GM21737 (cell line): Measurements from ENCODE around the gene ITPRIP.

Experiments
- ATAC-seq: cut with Tn5 transposase; IDR thresholded peaks from one replicate; pipeline ENCODE4 v1.9.1; 2021; ENCODE audit warnings: mild to moderate bottlenecking, moderate library complexity; ENCODE audit not compliant: unreplicated experiment

Gene ITPRIP

DNA sequence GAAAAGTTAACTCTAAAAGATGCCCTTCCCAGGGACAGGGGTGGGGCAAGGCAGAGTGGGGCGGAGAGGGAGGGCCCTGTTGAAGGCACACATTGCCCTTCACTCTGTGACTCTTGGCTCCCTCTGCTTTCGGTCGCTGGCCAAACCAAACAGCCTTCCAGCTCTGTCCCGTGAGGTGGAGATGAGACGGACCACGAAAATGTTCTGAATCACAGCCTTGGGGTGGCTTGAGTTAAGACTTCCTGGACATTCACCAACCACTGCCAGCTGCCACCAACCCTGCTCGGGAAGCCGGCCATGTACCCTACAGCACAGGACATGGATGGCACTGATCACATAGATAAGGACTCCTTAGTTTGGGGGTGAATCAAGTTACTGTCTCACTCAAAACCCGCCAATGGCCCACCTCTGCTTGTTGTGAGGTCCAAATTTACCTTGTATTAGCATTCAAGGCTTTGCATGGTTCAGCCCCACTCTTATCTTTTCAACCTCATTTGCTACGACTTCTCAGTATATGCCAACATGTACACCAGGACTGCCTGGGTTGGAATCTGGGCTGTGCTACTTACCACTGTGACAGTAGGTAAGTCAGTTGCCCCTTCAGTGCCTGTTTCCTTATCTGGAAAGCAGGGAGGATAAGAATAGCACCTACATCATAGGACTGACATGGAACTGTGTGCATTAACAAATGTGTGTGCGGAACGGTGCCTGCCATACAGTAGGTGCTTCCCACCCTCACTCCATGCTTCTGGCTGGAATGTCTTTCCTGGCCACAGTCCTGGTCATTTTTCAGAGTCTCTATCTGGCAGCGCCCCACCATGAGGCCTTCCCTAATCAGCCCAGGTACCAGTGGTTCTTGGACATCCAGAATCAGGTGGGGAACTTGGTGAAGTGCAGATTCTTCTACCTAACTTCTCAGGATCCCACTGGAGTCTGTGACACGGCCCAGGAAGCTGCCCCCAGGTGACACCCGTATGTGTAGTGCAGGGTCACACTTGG is 28.0 kb downstream of the ITPRIP start:
- ATAC-seq, result no peak

DNA sequence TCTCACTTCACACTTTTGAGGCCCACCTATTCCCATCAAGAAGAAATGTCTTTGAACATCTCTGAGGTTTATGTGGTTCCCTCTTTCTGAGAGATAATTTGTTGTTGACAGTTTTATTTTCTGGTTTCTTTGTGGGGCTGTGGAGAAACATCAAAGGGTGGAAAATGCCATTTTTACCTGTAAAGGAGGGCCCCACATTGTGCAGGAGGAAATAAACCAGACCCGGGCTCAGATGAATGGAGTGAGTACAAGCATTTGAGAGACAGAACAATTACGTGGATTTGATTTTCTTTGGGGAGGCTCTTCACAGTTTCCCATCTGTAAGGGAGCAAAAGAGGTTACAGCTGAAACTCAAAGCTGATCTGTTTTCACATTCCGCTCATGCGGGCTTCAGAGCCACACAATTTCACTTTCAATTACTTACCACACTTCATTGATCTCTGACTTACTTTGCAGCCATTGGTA is 29.8 kb downstream of the ITPRIP start:
- ATAC-seq, result peak; percentile 66

GRCh38 chr10:104307576-104308438 is 30.5 kb downstream of the ITPRIP start:
- ATAC-seq, result no peak

- no peak for ATAC-seq
These were observed 31.4 kb downstream of the ITPRIP start for GRCh38 chr10:104306897-104307296.

GRCh38 chr10:104304927-104305326 is 33.3 kb downstream of the ITPRIP start:
- no peak for ATAC-seq

DNA sequence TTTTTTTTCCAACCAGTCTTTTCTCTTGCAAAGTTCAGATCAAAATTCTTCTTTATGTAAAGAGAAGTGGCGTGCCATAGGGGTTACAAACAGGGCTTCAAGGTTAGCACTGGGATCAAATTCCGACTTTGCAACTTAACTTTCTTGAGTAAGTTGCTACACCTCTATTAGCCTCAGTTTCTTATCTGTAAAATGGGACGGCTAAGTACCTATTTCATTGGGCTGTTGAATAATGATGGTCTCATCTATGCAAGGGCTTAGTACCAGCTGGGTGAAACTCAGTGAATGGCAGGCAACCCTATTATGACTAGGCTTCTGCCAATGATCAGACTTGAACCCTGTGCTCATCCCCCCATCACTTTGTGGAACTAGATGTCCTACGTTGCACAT is 33.9 kb downstream of the ITPRIP start:
- ATAC-seq, result no peak

DNA sequence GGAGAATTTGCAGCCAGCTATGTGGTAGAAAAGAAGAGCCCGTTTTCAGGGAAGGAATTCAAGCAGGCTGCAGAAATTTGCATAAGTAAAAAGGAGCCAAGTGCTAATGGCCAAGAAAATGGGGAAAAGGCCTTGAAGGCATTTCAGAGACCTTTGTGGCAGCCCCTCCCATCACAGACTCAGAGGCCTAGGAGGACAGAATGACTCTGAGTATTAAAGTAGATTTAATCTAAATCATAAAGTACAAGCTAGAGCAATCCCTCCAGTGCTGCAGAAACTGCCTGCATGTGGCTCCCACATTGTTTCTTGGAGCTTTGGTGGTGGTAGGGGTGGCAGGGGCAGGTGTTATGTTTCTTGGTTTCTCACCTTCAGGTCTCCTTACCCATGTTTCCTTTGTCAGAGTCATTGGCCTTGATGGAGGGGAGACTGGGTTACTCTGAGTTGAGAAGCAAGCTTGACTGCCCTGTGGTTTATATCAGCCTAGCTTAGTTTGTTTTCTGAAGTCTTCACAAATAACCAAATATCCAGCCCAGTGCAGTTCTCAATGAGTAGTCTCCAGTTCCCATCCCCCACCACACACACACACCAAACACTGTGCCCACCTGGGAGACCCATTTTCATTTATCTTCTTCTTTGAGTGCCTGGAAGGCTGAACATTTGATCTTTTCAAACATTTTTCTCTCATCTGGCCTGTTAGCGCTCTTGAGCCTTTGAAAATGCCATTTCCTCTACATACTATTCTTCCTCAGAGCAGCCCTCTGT is 34.5 kb downstream of the ITPRIP start:
- ATAC-seq, result no peak

- ATAC-seq, result no peak
These were observed 36.2 kb downstream of the ITPRIP start for GRCh38 chr10:104301907-104302690.

GRCh38 chr10:104300736-104301292 is 37.5 kb downstream of the ITPRIP start:
- no peak for ATAC-seq

DNA sequence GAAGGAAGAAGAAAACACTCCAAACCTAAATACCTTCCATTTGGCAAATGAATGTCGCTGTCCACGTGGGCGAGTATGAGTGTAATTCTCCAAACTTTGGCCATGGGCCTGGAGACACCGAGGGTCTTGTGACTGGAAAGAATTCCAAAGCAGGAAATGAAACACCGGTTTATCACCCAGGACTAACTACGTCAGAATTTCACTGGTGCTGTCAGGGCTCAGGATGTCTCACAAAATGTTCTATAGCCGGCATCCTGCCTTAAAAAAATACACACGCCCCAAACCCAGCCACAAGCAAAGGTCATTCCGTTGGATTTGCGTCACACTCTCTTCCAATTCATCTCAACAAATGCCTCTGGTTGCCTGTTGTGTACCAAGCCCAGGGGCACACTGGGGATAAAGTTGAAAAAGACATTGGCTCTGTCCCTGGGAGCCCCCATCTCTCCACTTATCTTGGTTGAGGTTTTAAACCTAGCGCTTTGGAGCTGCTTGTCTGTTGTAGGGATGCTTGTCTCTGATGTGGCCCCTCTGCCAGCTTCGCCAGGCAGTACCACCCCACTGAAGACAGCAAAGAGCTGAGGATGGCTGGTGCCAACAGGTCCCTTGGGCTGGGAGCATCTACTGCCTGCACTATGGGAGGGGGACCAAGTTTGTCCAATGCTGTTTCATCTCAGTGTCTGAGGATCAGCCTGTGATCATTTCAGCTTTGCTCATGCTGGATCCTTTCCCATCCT is 38.1 kb downstream of the ITPRIP start:
- ATAC-seq, result no peak

DNA sequence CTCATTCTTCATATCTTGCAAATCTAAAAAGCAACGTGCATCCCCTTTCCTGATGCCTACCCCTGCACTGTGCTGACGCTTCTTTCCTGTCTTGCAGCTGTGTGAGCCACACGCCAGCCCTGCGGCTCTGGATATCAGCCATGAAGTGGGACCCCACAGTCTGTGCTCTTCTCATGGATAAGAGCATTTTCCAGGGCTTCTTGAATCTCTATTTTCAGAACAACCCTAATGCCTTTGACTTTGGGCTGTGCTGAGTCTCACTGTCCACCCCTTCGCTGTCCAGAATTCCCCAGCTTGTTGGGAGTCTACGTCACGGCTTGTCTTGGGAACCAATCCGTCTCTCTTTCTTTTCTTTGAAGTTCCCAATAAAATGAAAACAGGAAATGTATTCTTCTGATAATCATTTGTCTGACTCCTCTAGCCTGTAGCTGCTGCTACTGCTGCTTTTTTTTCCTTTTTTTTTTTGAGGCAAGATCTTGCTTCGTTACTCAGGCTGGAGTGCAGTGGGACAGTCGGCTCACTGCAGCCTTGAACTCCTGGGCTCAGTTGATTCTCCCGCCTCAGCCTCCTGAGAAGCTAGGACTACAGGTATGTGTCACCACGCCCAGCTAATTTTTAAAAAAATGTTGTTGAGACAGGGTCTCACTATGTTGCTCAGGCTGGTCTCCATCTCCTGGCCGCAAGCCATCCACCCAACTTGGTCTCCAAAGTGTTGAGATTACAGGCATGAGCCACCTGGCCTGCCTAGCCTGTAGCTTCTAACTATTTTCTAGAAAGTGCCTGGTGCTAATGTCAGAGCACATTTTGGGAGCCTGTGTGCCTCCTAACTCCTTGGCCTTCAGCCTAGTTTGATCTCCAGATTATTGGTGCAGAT is 39.0 kb downstream of the ITPRIP start:
- ATAC-seq, result no peak

DNA sequence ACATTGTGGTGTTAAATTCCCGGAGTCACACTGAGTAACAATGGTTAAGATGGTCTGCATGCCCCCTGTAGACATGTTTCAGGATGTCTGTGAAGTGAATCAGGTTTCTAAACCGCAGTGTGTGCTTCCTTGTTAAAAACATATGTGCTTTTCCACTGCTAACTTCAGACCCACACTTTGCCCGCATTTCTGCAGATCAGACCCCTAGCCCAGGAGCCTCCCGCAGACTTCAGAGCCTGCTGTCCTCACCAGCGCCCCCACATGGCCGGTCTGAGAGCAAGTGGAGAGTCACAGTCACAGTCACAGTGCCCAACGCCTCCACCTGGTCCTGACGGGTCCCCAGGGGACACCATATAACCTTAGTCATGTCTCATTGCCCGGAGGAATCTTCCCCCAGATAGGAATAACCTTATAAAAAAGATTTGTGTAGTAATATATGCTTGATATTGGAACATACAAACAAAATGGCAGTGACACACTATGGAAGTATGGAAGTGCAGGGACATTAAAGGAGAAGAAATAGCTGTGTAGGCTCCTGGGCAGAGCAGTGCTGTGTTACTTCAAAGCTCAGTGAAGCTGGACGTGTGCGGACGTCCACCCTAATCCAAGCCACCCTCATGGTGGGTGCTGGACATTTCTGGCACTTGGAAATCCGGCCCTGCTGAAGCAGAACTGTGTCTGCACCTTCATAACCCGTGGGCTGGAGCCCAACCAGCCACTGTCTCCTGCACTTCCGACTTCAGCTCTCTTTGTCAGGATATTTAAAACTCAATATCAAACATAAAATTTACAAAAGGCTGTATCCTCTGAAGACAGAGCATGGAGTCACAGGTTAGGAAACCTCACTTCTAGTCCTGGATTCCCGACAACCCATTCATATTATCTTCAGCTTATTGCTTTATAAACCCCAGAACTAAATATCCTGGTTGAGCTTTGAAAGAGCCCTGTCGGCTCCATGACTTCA is 40.3 kb downstream of the ITPRIP start:
- ATAC-seq, result no peak

GRCh38 chr10:104296687-104297436 is 41.4 kb downstream of the ITPRIP start:
- no peak for ATAC-seq

DNA sequence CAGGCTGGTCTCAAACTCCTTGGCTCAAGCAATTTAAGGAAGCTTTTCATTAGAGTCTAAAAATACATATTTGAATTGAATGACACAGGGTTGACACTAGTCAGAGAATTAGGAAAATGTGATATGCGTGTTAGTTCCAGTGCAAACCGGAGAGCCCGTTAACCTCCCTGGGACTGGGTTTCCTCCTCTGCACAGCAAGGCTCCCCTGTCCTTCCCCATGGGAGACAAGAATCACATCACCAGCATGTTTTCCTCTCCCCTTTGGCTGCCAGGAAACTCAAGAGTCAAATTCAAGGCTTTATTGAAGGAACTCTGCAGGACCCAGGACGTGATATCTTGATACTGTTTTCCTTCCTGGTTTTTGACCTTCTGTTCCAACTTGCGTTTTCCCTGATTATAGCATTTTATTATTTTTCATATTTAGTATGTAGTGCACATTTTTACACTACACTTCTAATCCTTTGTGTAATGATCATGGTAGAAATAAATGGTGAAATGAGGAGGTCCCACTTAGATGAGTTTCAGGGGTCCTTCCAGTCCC is 44.4 kb downstream of the ITPRIP start:
- ATAC-seq, result no peak

DNA sequence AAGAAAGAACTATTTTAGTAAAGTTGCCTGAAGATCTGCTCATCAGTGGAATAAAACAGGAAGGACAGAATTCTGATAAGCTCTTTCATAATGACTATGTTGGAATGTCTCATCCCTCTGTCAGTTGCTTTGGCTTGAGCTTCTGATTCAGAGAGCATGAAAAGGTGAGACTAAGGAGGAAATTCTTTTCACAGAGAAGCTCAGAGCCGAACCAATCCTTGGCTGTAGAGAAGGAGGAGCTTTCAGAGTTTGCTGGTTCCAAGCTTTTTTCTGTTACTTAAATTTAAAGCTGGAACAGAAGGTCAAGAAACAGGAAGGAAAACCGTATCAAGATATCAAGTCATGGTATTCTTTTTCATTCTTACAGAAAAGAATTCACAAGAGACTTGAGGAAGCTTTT is 45.3 kb downstream of the ITPRIP start:
- ATAC-seq, result no peak

GRCh38 chr10:104291439-104291951 is 46.8 kb downstream of the ITPRIP start:
- peak; percentile 98 for ATAC-seq
